Stimulated activated CD4-positive, alpha-beta T cell treated with anti-CD3 and anti-CD28 coated beads, Interleukin-1b, Interleukin-23, amount 100 ng/mL, for 24 hours (primary cell): Measurements from ENCODE around the gene CREB1.
"Not testable (repeated sequence)": the region's sequence is repeated elsewhere in the genome, so short reads cannot be mapped to it uniquely, and the experiment has no call there.

Source experiments
- DNase-seq, 4 experiments: peaks; one replicate each; pipeline ENCODE4 v3.0.0-alpha.2; 2020; ENCODE audit warnings: low read depth in 4 of 4, low spot score in 1 of 4

The CREB1 gene

GRCh38 chr2:207614824-207615223 lies 85.1 kb downstream of the CREB1 start:
- DNase-seq = no peak

DNA sequence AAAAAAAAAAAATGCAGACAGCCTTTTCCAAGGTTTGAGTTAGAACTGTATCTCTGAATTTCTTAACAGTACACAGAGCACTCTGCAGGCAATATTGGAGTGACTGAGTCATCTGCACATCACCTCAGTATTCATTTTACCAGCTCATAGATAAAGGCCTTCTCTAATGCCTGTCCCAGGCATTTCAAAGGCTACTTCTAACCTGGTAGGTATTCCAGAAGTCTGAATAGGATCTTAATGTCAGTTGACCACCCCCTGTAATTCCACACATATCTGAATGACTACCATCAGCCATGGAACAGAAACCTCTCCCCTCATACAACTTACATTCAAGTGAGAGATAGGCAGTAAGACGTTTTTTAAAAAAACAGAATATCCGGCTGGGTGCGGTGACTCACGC lies 86.4 kb downstream of the CREB1 start:
- no peak for DNase-seq

GRCh38 chr2:207617011-207617671 lies 87.4 kb downstream of the CREB1 start:
- no peak for DNase-seq

- DNase-seq = no peak
These were observed 90.0 kb downstream of the CREB1 start for GRCh38 chr2:207619764-207620203.

DNA sequence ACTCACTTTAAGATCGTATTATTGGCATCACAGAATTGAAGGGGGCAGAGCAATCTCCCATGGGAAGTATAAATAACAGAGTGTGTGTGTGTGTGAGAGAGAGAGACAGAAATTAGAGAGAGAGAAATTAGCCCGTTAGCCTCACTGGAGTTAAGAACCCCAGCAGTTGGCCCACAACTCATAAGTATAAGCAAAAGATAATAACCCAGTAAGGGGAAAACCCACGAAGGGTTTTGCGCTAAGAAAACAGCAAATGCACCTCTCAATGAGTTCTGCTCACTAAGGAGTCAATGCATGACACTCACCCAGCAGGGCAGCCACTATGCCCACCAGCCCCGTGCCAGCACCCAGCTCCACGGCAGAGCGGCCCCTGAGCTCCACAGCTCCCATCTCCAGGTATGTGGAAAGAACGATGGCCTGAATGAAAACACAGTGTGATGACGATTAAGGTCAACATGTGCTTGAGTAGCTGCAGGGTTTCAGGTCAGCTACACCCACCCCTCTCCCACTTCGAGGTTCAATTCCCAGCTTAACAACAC lies 91.8 kb downstream of the CREB1 start:
- no peak for DNase-seq

DNA sequence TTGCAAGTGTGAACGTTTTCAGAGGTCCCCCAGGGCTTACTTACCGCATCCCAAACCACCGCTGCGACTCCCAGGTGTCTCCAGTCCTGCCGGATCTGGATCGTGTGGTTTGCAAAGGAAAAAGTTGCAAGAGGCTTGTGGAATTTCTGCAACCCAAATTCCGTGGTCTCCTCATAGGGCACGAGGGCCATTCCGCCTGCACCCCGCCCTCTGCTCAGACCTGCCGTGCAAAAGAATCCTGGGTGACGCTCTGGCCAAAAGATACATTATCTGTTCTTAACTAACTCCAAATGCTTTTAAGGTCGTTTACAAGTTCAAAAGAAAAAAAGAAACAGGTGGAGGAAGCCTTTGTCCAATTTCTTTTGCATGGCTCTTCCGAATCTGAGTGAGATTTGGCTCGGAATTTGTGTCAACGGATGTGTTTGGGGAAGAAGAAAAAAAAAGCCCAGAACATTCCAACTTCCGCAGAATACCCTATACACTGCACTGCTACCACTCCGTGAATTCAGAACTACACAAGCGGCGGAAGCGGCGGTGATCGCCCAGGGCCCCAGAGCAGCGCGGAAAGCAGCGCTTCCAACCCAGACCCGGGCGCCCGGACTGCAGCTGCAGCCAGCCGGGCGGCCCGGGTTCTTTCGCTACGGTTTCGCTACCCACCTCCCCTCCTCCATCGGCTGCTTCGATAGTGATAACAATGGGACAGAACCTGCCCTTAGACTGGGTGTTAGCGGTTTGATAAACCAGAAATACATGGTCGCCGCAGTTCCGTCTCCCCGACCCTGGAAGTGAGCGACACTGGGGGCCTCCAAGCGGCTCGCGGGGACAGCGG lies 94.6 kb downstream of the CREB1 start:
- peak; percentile 21 to 52 (median 44) for DNase-seq

DNA sequence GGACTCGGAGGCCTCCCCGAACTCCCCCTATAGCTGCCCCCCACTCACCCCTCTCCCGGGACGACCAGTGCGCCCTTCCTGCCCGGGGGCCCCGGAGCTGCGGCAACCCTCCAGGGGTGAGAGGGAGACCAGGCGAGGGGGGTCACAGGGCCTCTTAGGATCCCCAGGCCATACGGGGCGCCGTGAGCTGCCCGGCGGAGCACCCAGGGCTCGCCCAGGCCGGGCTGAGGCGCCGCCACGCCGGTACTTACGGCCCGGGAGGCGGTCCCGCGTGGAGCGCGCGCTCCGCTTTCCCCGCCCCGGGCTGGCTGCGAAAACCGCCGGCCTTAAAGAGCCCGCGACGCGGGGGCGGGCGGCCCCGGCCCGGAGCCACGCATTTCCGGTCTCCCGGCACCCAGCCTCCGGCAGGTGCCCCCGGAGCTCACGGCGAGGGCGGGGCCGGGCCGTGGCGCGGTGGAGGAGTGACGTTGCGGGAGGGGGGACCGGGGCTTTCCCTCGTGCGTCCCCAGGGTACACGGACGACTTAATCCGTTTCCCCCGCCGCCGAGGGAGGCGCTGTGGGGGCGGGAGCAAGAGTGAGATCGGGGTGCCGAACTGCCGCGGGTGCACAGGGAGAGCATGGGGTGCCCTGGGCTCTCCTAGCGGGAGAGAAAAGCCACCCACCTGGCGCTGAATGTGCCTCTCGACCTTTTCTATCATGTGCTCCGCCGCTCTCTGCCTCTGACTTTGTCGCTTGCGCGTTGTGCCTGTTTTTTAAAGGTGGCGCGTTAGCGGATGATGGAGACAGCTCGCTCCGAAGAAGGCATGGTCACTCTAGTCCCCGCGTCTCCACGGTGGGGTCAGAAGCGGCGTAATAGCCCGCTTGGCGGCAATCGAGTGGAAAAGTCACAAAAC lies 95.5 kb downstream of the CREB1 start, which contains the start of gene METTL21A:
Gene METTL21A (minus strand): TSS at position 381 of the 894 bp plus-strand sequence. CDS start 1,019 bp downstream, outside the sequence.
- peak; percentile 85 to 92 (median 89) for DNase-seq

DNA sequence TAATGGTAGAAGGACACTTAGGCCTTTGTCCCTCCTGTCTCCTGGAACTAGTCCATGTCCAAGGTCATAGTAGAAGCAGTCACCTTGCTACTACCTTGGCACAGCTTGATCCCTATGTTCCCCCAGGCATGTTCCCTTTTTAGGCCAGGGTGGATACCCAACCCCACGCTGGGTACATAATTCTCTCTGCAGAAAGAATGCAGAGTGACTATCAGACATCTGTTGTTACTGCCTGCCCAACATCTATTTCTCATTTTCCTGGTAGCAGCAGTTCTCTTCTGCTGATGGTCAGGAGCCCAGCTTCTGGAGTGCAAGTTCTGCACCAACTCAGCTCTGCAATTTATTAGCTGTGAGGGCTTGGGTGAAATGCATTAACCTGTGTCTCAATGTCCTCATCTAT lies 99.8 kb downstream of the CREB1 start:
- DNase-seq = no peak

- no peak for DNase-seq
These were observed 100.7 kb downstream of the CREB1 start for GRCh38 chr2:207630491-207630890.

GRCh38 chr2:207632575-207633493 lies 103.1 kb downstream of the CREB1 start:
- DNase-seq = no peak

DNA sequence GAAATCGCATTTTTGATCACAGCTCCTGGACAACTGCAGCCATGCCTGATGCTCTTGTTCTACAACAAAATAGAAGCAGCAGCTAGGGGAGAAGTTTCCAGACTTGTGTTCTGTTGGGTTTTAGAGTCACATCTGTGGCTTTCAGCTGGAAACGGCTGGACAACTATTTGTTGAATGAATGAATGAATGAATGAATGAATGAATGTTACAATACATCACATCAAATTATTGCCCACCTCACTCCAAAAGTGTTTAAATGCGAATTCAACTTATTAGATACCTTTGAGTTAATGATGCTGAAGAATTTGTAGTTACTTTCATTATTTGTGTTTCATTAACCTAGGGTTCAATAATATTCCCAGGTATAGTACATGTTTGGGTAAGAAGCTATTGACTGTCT lies 103.9 kb downstream of the CREB1 start:
- no peak for DNase-seq

GRCh38 chr2:207635468-207636200 lies 105.9 kb downstream of the CREB1 start:
- DNase-seq = no peak

DNA sequence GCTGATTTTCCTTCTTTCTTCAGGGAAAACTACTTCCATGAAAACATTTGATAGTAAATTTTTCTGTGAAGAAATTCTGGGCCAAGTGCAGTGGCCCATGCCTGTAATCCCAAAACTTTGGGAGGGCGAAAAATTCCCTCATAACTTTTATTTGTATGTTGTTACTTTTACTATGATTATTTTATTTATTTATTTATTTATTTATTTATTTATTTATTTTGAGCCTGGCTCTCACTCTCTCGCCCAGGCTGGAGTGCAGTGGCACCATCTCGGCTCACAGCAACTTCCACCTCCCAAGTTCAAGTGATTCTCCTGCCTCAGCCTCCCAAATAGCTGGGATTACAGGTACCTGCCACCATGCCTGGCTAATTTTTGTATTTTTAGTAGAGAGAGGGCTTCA lies 109.5 kb downstream of the CREB1 start:
- not testable (repeated sequence) for DNase-seq

- no peak for DNase-seq
These were observed 110.4 kb downstream of the CREB1 start for GRCh38 chr2:207640160-207640559.

GRCh38 chr2:207640661-207641060 lies 110.9 kb downstream of the CREB1 start:
- DNase-seq = no peak

DNA sequence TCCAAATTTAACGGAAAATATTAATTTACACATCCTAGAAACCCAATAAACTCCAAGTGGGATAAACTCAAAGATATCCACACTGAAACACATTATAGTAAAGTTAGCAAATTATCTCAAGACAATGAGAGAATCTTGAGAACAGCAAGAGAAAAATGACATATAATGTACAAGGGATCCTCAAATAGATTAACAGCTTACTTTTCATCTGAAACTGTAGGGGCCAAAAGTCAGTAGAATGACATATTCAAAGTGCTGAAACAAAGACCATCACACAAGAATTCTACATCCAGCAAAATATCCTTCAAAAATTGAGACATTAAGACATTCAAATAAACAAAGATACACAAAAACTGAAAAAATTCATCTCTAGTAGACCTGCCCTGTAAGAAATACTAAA lies 114.1 kb downstream of the CREB1 start:
- no peak for DNase-seq

DNA sequence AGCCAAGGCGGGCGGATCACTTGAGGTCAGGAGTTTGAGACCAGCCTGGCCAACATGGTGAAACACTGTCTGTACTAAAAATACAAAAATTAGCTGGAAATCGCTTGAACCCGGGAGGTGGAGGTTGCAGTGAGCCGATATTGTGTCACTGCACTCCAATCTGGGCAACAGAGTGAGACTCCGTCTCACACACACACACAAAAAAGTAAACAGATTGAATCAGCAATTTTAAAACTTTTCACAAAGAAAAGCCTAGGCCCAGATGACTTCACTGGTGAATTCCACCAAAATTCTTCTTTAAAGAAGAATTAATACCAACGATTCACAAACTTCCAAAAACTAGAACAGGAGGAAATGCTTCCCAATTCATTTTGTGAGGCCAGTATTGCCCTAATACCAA lies 116.8 kb downstream of the CREB1 start:
- not testable (repeated sequence) for DNase-seq
